ENCODE results near the gene SLITRK3.

Gene SLITRK3

GRCh38 chr3:165210727-165211126 is 14.5 kb upstream of the SLITRK3 start:
- DNase-seq (ENCODE audit: low spot score) = no peak
- TF ChIP-seq, protein P1, sequence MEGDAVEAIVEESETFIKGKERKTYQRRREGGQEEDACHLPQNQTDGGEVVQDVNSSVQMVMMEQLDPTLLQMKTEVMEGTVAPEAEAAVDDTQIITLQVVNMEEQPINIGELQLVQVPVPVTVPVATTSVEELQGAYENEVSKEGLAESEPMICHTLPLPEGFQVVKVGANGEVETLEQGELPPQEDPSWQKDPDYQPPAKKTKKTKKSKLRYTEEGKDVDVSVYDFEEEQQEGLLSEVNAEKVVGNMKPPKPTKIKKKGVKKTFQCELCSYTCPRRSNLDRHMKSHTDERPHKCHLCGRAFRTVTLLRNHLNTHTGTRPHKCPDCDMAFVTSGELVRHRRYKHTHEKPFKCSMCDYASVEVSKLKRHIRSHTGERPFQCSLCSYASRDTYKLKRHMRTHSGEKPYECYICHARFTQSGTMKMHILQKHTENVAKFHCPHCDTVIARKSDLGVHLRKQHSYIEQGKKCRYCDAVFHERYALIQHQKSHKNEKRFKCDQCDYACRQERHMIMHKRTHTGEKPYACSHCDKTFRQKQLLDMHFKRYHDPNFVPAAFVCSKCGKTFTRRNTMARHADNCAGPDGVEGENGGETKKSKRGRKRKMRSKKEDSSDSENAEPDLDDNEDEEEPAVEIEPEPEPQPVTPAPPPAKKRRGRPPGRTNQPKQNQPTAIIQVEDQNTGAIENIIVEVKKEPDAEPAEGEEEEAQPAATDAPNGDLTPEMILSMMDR (IDR thresholded peaks at IDR 0.05; ENCODE audit: extremely low read depth, missing control alignments) = no peak

DNA sequence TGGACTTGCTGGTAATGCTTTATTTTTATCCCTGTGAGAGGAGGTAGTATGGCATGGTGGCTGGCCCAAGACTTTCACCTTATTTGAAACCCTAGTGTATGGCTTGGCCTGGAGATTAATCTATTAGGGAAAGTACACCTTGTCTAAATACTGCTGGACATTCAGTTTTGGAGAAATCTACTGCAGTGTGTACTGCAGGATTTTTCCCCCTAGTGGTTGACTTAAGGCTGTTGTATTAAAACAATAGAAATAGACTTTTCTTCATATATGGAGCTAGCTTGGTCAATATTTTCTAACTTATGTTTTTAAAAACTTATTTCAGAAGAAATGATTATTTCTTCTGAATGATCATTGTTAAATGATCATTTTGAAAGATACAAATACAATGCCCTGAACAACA is 13.9 kb upstream of the SLITRK3 start:
- no peak for DNase-seq (ENCODE audit: low spot score)
- TF ChIP-seq, protein P1 (IDR thresholded peaks at IDR 0.05; ENCODE audit: extremely low read depth, missing control alignments) = no peak

DNA sequence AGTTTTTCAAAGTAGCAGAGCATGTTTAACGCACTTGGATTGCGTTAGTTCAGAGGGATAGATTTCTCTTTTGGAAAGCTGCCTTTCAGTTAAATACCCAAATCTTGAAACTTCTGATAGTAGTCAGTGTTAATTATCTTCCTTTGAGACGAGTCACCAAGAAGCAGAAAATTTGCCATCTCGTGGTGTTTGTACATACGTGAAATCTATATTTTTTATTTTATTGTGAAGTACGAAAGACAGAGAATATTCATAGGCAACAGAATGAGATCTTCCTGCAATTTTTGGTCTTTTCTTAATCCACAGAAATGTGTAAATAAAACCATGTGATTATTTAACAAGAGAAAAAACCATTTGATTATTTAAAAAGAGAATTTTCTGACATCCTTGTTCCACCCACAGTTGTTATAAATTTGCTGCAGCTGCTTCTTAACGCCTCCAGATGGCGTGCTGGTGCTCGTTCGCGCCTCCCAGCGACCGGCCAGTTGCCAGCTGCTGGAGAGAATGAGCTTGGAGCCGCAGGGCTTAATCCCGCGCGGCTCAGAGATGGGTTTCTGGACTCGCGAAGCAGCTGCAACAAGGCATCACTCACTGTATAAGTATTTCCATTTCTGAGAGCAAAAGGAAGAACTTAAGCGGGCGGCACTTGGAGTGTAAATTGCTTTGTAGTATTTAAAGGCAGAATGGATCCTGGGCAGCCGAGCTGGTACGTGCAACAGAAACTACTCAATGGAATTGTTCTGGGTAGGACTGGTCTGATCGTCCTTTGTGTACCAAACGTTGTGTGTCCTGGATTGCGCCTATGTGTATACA is 10.5 kb upstream of the SLITRK3 start:
- DNase-seq (ENCODE audit: low spot score) = peak; percentile 70

DNA sequence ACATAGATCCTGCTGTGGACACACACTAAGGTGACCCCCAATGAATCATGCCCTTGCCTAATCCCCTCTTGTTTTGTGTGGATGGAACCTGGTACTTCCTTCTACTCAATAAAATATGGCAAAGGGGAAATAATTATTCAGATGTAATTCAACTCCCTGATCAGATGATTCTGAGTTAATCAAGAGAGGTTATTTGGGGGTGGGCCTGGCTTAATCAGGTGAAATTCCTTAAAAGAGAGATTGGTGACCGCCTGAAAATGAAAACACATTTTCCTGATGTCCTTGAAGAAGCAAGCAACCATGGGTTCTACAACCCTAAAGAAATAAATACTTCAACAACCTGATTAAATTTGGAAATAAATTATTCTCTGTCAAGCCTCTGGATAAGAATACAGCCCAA is 8.3 kb upstream of the SLITRK3 start:
- TF ChIP-seq, protein P1 (IDR thresholded peaks at IDR 0.05; ENCODE audit: extremely low read depth, missing control alignments) = no peak
- DNase-seq (ENCODE audit: low spot score) = no peak

More for the DNA sequence above, 10.5 kb upstream of the SLITRK3 start:
- TF ChIP-seq, protein P1 (IDR thresholded peaks at IDR 0.05; ENCODE audit: extremely low read depth, missing control alignments) = peak; percentile 92

DNA sequence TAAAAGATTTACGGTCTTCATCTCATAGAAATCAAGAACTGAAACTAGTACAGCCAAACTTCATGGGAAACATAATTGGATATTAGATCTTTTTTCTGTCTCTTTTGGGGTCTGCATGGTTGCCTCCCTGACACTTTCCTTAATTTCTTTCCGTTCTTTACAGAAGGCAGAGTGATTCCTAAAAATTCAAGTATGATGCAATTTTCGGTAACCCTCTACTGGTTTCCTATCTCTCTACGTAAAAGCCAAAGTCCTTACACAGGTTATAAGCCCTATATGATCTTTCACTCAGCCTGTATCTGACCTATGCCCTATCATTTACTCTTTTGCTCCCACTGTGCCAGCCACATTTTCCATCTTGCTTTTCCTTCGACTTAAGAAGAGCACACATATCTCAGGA is 6.8 kb upstream of the SLITRK3 start:
- TF ChIP-seq, protein P1 (IDR thresholded peaks at IDR 0.05; ENCODE audit: extremely low read depth, missing control alignments) = no peak
- DNase-seq (ENCODE audit: low spot score) = no peak

DNA sequence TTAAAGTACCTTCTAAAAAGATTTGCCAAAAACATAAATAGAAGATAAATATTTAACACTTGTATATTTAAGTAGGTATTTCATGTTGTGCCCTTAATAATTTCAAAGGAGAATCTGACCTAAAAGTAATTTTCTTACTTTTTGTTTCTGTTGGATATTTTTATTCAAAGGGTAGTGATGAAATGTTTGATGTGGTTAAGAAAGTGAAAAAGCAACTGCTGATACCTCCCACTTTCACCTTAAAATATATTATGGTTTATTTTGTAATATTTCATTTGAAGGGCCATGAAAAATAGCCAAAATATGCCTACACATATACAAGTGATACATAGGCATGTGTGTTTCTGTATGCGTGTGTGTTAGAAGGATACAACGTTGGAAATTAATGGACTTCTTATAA is 5.8 kb upstream of the SLITRK3 start:
- DNase-seq (ENCODE audit: low spot score) = no peak
- TF ChIP-seq, protein P1 (IDR thresholded peaks at IDR 0.05; ENCODE audit: extremely low read depth, missing control alignments) = no peak

DNA sequence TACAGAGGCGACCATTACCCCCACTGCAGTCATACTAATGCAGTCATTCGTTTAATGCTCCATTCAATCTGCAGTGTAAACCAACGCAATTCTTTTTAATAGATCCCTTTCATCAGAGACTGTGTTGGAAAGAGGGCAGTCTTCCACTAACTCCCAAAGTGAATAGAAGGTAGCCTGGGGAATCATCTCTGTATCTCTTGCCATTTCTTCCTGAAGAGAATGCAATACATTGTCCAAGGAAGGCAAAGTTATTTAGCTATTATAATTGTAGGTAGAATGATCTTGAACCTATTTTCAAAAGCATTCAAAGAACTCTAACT is 1.3 kb upstream of the SLITRK3 start:
- no peak for DNase-seq (ENCODE audit: low spot score)
- TF ChIP-seq, protein P1 (IDR thresholded peaks at IDR 0.05; ENCODE audit: extremely low read depth, missing control alignments) = no peak
